ENCODE data around the gene CMTR2.

The CMTR2 gene

GRCh38 chr16:71276589-71277334 lies 12.4 kb downstream of the CMTR2 start:
- no peak for DNase-seq

GRCh38 chr16:71273384-71273783 lies 15.8 kb downstream of the CMTR2 start:
- no peak for DNase-seq

GRCh38 chr16:71264299-71264698 lies 24.9 kb downstream of the CMTR2 start:
- DNase-seq = no peak

- DNase-seq = no peak
Measured at GRCh38 chr16:71263582-71263981, 25.6 kb downstream of the CMTR2 start.

- no peak for DNase-seq
Measured at GRCh38 chr16:71262391-71262790, 26.8 kb downstream of the CMTR2 start.

GRCh38 chr16:71260995-71261394 lies 28.2 kb downstream of the CMTR2 start:
- DNase-seq = no peak

GRCh38 chr16:71259086-71259485 lies 30.1 kb downstream of the CMTR2 start:
- no peak for DNase-seq

GRCh38 chr16:71258372-71258771 lies 30.8 kb downstream of the CMTR2 start:
- no peak for DNase-seq

GRCh38 chr16:71257768-71258167 lies 31.4 kb downstream of the CMTR2 start:
- no peak for DNase-seq

- no peak for DNase-seq
Measured at GRCh38 chr16:71255721-71256120, 33.5 kb downstream of the CMTR2 start.

- DNase-seq = no peak
Measured at GRCh38 chr16:71254832-71255525, 34.2 kb downstream of the CMTR2 start.

- DNase-seq = no peak
Measured at GRCh38 chr16:71250461-71251235, 38.6 kb downstream of the CMTR2 start.

GRCh38 chr16:71249399-71249798 lies 39.8 kb downstream of the CMTR2 start:
- no peak for DNase-seq

- no peak for DNase-seq
Measured at GRCh38 chr16:71247478-71247877, 41.7 kb downstream of the CMTR2 start.

- no peak for DNase-seq
Measured at GRCh38 chr16:71246309-71246708, 42.9 kb downstream of the CMTR2 start.

- DNase-seq = no peak
Measured at GRCh38 chr16:71244521-71244920, 44.7 kb downstream of the CMTR2 start.

- no peak for DNase-seq
Measured at GRCh38 chr16:71242601-71243000, 46.6 kb downstream of the CMTR2 start.

GRCh38 chr16:71242036-71242435 lies 47.2 kb downstream of the CMTR2 start:
- DNase-seq = no peak
